Right lobe of liver (tissue), 6 donors: Measurements from ENCODE around the gene USP7. TPM values are rescaled to one million over a fixed set of nuclear protein-coding genes. Genes with fewer than 3 reads are reported as not detected.

Source experiments
- ATAC-seq, 4 donors: fragments of 200-7000 bp; cut with Tn5 transposase; one replicate each; pipeline ENCODE4 v1.9.1; 2020; ENCODE audit warnings: mild to moderate bottlenecking in 4 of 4, moderate library complexity in 4 of 4
- DNase-seq, 3 donors: peaks; one replicate each; pipeline ENCODE4 v3.0.0-alpha.2; 2020
- H3K27ac ChIP-seq, 3 donors: fragments of 200-600 bp; one replicate each; pipeline ENCODE4 v1.8.0; 2022
- H3K27me3 ChIP-seq, 2 donors: fragments of 200-600 bp; one replicate each; pipeline ENCODE4 v1.8.0; 2022
- H3K36me3 ChIP-seq, 4 donors: fragments of 200-600 bp; sonication (generic) in 1 of 4; one replicate each; pipeline versions ENCODE4 v1.5.1 to v1.8.0; 2017 to 2022; ENCODE audit warnings: control low read depth in 1 of 4
- H3K4me1 ChIP-seq, 4 donors: fragments of 200-600 bp; sonication (generic) in 1 of 4; one replicate each; pipeline versions ENCODE4 v1.5.1 to v1.8.0; 2017 to 2022; ENCODE audit warnings: control low read depth in 1 of 4
- H3K4me3 ChIP-seq, 3 donors: fragments of 200-600 bp; one replicate each; pipeline ENCODE4 v1.8.0; 2022
- H3K9me3 ChIP-seq, 4 donors: fragments of 200-600 bp; sonication (generic) in 1 of 4; one replicate each; pipeline versions ENCODE4 v1.5.1 to v1.8.0; 2017 to 2022; ENCODE audit warnings: control low read depth in 1 of 4
- POLR2A ChIP-seq: fragments of 450-650 bp; IDR thresholded peaks from one replicate; pipeline ENCODE4 v1.6.1; 2017; ENCODE audit warnings: antibody characterized with exemption, mild to moderate bottlenecking
- WGBS: methylation state at CpG from one replicate; pipeline ENCODE4 v1.1.6; 2018; ENCODE audit warnings: low coverage, low lambda C conversion rate; ENCODE audit not compliant: insufficient coverage; ENCODE audit errors: missing lambda C conversion rate; 5-methylcytosine and 5-hydroxymethylcytosine counted together
- intact Hi-C, 2 donors: fragments of 100-400 bp; cut with DNase I; formaldehyde crosslinking; loops; one replicate each; pipeline versions ENCODE4 v1.11.2 to v1.14.1; 2022
- total RNA-seq, 6 experiments: library from RNA; depleted of rRNA in 2 of 6; stranded (reverse); fragments of >200 nt in 2 of 6; fragmentation: NEBNext Ultra II Directional in 3 of 6; extraction: Animal tissue kit (Norgen Biotek cat#: 25700) in 3 of 6; gene quantifications; one replicate each; pipeline versions ENCODE4 v1.1.0 to v1.2.4, GENCODE V29; 2016 to 2023
- TF ChIP-seq, protein P1 (sequence below), 4 donors: fragments of 200-600 bp in 3 of 4; fragments of 450-650 bp in 1 of 4; IDR thresholded peaks; one replicate each; pipeline versions ENCODE4 v1.5.1 to v1.8.0; 2016 to 2022; ENCODE audit warnings: antibody characterized with exemption in 4 of 4, mild to moderate bottlenecking in 2 of 4
- donor health status: DM: no; HTN: yes; CAD: no.
- donor health status: DM: no; HTN: no; CAD: no.
- donor health status: DM: no; HTN: no; CAD: no.
- donor health status: DM: no; HTN: yes; CAD: no.
- donor health status: DM: no; HTN: yes; CAD: no.

The USP7 gene
- total RNA-seq, 6 experiments from 2014 or later, result 46.8 to 55.8 (median 49.1) TPM

- no peak for DNase-seq
- no peak for TF ChIP-seq POLR2A
- TF ChIP-seq, protein P1, sequence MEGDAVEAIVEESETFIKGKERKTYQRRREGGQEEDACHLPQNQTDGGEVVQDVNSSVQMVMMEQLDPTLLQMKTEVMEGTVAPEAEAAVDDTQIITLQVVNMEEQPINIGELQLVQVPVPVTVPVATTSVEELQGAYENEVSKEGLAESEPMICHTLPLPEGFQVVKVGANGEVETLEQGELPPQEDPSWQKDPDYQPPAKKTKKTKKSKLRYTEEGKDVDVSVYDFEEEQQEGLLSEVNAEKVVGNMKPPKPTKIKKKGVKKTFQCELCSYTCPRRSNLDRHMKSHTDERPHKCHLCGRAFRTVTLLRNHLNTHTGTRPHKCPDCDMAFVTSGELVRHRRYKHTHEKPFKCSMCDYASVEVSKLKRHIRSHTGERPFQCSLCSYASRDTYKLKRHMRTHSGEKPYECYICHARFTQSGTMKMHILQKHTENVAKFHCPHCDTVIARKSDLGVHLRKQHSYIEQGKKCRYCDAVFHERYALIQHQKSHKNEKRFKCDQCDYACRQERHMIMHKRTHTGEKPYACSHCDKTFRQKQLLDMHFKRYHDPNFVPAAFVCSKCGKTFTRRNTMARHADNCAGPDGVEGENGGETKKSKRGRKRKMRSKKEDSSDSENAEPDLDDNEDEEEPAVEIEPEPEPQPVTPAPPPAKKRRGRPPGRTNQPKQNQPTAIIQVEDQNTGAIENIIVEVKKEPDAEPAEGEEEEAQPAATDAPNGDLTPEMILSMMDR (IDR thresholded peaks at IDR 0.05), result no peak
- Histone ChIP-seq H3K9me3 (no peaks in the 10 kb centered on the region), H3K4me3 (no peak overlapping the region), H3K27me3 (no peaks in the 10 kb centered on the region), H3K4me1 (peaks cover 0 to 26% (median 0%) of the 10 kb centered on the region in 4 donors), H3K27ac (no peak overlapping the region), H3K36me3 (no peaks in the 10 kb centered on the region)
- intact Hi-C loops, result no loop called here
- WGBS, result 50% methylated on average over 4 of the region's 4 CpGs
- no peak for ATAC-seq
Measured at GRCh38 chr16:8937803-8938202, 25.9 kb downstream of the USP7 start.

DNA sequence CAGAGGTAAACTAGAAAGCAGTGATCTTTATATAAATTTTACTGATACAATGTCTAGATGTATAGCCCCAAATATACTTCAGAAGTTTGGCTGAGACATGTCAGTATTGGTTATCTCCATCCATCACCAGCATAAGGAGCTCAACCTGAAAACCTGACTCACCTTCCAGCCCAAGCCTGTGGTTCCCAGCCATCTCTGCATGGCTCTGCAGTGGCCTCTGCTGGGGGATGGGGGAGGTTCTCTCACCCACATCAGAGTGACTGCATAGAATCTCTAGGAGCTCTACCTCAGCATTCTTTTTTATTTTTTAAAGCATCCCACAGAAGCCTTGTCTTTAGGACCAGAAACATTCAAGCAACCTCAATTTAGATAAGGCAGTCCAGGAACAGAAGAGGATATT, 27.3 kb downstream of the USP7 start:
- TF ChIP-seq, protein P1 (IDR thresholded peaks at IDR 0.05), result peak; percentile 17 to 53 (median 48)
- TF ChIP-seq POLR2A, result no peak

DNA sequence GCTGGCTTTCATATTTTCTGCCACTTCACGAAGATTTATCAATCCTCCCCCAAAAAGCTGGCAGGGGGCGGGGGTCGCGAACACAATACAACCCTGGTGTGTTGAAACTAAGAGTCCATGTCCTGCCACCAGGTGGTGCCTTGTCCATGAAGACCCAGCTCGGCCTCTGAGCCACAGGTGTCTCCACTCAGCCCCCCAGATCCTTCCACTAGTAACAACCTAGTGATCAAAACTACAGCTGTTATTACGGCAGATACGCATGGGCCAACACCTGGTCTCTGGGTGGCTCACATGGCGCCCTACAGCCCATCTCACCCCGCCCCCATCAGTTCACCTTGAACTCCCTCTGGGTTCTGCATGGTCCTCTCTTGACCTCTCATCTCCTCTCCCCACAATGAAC, 27.7 kb downstream of the USP7 start:
- Histone ChIP-seq H3K4me1 (peaks cover 0 to 13% (median 0%) of the 10 kb centered on the region in 4 donors), H3K27me3 (no peaks in the 10 kb centered on the region), H3K9me3 (no peaks in the 10 kb centered on the region), H3K27ac (no peak overlapping the region), H3K4me3 (no peak overlapping the region), H3K36me3 (no peaks in the 10 kb centered on the region)
- DNase-seq (no peak), ATAC-seq (peak; percentile 19 to 41 (median 36))
- intact Hi-C loops, result no loop called here
- TF ChIP-seq, protein P1 (IDR thresholded peaks at IDR 0.05), result peak in 2 of 4 donors; percentile 3 to 10
- no peak for TF ChIP-seq POLR2A
- WGBS, result 63% methylated on average over 3 of the region's 9 CpGs

More for the DNA sequence above, 27.3 kb downstream of the USP7 start:
- no peak overlapping the region for H3K27ac ChIP-seq
- peaks cover 0 to 13% (median 0%) of the 10 kb centered on the region in 4 donors for H3K4me1 ChIP-seq
- no peaks in the 10 kb centered on the region for H3K36me3 ChIP-seq
- no peaks in the 10 kb centered on the region for H3K9me3 ChIP-seq
- DNase-seq (peak in 1 of 3 donors; percentile 48), ATAC-seq (peak; percentile 71 to 88 (median 76))
- H3K4me3 ChIP-seq, result no peak overlapping the region
- H3K27me3 ChIP-seq, result no peaks in the 10 kb centered on the region
- intact Hi-C loops, result no loop called here

- DNase-seq, result no peak
- ATAC-seq, result no peak
- H3K9me3 ChIP-seq, result no peaks in the 10 kb centered on the region
- TF ChIP-seq POLR2A, result no peak
- TF ChIP-seq, protein P1 (IDR thresholded peaks at IDR 0.05), result no peak
- no peaks in the 10 kb centered on the region for H3K27me3 ChIP-seq
- H3K27ac ChIP-seq, result no peak overlapping the region
- no peaks in the 10 kb centered on the region for H3K36me3 ChIP-seq
- 79% methylated on average over 5 of the region's 6 CpGs for WGBS
- intact Hi-C loops, result no loop called here
- H3K4me3 ChIP-seq, result no peak overlapping the region
- peaks cover 0 to 13% (median 0%) of the 10 kb centered on the region in 4 donors for H3K4me1 ChIP-seq
Measured at GRCh38 chr16:8934601-8935000, 29.1 kb downstream of the USP7 start.

DNA sequence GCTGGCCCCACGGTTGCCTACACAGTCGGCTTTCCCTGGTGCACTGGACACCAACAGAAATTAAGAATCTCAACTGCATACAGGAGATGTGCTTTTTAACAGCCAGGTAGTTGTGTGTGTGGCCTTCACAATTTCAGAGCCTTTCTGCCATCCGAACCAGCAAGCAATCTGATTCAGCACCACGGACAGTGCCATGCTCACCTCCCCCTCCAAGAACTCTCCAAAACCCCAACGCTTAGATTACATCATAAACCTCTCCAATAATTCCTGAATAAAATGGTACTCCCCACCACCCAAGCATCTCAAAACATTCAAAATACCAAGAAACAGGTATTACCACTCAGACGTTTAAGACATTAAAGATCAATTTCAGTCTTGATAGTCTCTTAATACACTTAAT, 31.8 kb downstream of the USP7 start:
- peaks cover 0 to 11% (median 0%) of the 10 kb centered on the region in 4 donors for H3K4me1 ChIP-seq
- peaks cover 0 to 11% (median 6%) of the 10 kb centered on the region in 4 donors for H3K36me3 ChIP-seq
- WGBS, result 36% methylated on average over 6 of the region's 6 CpGs
- DNase-seq (no peak), ATAC-seq (peak; percentile 36 to 66 (median 53))
- no peak overlapping the region for H3K27ac ChIP-seq
- no peaks in the 10 kb centered on the region for H3K9me3 ChIP-seq
- H3K4me3 ChIP-seq, result no peak overlapping the region
- no peak for TF ChIP-seq POLR2A
- TF ChIP-seq, protein P1 (IDR thresholded peaks at IDR 0.05), result no peak
- intact Hi-C loops, result no loop called here
- no peaks in the 10 kb centered on the region for H3K27me3 ChIP-seq
